GM12801 (cell line): ENCODE measurements around the gene ABCF1.

Source experiments
- TF ChIP-seq, protein P1 (sequence below): IDR thresholded peaks from one replicate; pipeline ENCODE4 v1.5.1; 2011; ENCODE audit warnings: control low read depth; ENCODE audit not compliant: insufficient read length; ENCODE audit errors: extremely low read depth

The ABCF1 gene

GRCh38 chr6:30612213-30612612 lies 41.0 kb downstream of the ABCF1 start:
- TF ChIP-seq, protein P1, sequence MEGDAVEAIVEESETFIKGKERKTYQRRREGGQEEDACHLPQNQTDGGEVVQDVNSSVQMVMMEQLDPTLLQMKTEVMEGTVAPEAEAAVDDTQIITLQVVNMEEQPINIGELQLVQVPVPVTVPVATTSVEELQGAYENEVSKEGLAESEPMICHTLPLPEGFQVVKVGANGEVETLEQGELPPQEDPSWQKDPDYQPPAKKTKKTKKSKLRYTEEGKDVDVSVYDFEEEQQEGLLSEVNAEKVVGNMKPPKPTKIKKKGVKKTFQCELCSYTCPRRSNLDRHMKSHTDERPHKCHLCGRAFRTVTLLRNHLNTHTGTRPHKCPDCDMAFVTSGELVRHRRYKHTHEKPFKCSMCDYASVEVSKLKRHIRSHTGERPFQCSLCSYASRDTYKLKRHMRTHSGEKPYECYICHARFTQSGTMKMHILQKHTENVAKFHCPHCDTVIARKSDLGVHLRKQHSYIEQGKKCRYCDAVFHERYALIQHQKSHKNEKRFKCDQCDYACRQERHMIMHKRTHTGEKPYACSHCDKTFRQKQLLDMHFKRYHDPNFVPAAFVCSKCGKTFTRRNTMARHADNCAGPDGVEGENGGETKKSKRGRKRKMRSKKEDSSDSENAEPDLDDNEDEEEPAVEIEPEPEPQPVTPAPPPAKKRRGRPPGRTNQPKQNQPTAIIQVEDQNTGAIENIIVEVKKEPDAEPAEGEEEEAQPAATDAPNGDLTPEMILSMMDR: no peak

DNA sequence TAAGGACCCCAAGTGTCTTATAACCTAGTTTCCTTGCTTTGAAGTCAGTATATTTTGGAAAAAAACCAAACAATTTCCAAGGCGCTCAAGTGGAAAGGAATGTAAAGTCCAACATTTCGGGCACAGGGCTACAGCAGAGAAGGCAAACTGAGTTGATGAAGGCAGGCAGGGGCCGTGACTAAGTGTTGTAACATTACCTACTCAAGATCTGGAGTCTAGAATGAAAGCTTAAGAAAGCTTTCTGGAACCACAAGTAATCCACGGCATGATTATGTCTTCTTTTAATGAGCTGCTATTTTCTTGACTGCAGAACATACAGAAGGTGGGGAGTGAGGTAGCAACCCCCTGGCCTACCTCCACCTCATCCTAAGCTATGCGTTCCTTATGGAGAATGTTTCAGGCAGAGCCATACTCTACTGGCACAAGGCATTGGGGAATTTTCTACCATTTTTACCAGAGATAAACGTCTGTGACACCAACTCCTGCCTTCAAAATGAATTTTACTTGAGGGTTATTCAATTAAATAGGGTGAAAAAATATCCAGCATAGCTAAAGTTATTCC lies 41.5 kb downstream of the ABCF1 start:
- TF ChIP-seq, protein P1: no peak

DNA sequence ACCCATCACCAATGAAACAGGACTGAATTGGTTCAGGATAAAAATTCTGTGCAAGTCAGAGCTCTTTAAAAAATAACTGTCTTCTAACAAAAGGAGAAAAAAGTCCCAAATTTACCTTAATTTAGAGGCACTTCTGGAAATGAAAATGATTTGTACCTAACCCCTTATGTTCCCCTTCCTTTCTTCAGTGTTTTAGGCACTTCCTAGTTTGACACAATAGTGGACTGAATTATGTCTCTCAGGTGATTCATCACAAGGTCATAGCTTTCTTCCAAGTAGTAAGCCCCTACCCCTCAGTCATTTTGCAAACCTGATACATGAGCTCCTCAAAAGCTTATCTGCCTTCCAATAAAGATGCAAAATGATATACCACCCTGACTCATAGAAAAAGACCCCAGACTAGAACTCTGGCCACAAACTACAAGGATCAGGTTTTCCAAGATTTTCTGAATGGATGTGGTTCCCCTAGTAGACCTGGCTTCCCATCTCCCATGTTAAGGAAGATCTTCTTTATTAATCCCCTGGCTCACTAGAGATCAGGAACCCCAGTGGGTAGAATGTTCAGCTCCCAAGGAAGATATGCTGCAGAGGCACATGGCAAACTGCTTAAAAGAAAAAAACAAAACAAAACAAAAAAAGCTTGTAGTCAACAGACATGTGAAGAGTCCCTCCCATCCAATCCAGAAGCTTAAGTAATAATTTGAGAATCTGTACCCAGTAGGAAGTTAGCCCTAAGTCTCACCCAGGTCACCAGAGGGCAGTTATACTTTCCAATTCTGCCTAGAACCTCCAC lies 42.2 kb downstream of the ABCF1 start:
- TF ChIP-seq, protein P1: no peak

- TF ChIP-seq, protein P1: no peak
Measured at GRCh38 chr6:30614044-30614842, 43.0 kb downstream of the ABCF1 start.

DNA sequence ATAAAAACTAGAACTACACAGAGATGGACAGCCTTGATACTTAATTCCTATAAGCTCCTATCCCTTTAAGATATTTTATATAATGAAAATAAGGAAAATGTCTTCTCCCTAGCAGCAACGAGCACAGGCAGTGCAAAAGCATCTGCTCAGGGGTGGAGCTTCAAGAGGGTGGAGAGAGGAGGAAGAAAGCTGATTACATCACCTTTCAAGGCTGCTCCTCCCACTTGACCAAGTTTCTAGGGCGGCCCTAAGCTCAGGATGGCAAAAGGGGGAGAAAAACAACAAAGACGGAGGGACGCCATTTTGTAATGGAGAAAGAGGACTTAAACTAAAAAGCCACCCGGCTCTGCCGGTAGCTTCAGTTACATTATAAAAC lies 43.6 kb downstream of the ABCF1 start:
- TF ChIP-seq, protein P1: no peak

DNA sequence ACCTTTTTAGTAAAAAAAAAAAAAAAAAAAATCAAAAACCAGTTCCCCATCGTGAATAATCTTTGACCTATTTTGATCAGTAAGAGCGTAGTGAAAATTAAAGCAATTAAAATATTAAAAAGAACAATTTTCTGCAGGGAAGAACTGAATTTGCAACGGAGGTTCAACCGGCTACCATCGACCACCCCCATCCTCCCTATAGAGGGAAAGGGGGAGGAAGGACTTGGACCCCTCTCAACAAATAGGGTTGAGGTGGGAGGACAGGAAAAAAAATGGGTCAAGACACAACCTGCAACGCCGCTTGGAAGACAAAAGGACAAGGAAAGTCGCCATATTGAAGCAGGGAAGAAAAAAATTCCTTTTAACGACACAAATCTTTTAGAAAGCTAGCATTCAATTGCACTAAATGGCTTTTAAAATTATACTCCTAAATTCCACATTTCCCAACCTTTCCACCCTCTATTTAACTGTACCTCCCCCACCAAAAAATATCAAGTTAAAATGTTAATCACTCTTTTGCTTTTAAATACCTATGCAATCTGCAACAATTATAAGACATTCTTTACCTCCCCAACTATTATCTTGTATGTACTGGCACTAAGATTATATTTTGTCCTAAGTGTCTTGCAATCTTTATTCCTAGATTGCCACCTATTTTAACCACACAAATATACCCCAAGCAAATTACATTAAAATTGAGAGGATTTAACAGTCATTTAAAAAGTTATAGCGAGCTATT lies 44.1 kb downstream of the ABCF1 start:
- TF ChIP-seq, protein P1: no peak
